Heart left ventricle (tissue), 16 donors: ENCODE data around the gene ZMIZ1. TPM values are rescaled to one million over a fixed set of nuclear protein-coding genes. Genes with fewer than 3 reads are reported as not detected.

Experiments
- ATAC-seq, 4 donors: fragments of 200-7000 bp; cut with Tn5 transposase; one replicate each; pipeline ENCODE4 v1.9.1; 2020 to 2022; ENCODE audit warnings: moderate library complexity in 4 of 4, mild to moderate bottlenecking in 3 of 4, moderate number of reproducible peaks in 1 of 4
- DNase-seq, 5 donors: peaks; one replicate each; pipeline ENCODE4 v3.0.0-alpha.2; 2020
- H3K27ac ChIP-seq, 12 donors: fragments of 200-600 bp; sonication (generic) in 4 of 12; one replicate each; pipeline versions ENCODE4 v1.5.0 to v1.8.0; 2016 to 2022; ENCODE audit warnings: mild to moderate bottlenecking in 2 of 12
- H3K27me3 ChIP-seq, 9 donors: fragments of 200-600 bp; sonication (generic) in 2 of 9; one replicate each; pipeline versions ENCODE4 v1.5.1 to v1.8.0; 2016 to 2022; ENCODE audit warnings: mild to moderate bottlenecking in 3 of 9
- H3K36me3 ChIP-seq, 9 donors: fragments of 200-600 bp; sonication (generic) in 2 of 9; one replicate each; pipeline versions ENCODE4 v1.5.0 to v1.8.0; 2018 to 2022; ENCODE audit warnings: mild to moderate bottlenecking in 2 of 9
- H3K4me1 ChIP-seq, 12 donors: fragments of 200-600 bp; sonication (generic) in 4 of 12; one replicate each; pipeline versions ENCODE4 v1.5.0 to v1.8.0; 2016 to 2022; ENCODE audit warnings: mild to moderate bottlenecking in 3 of 12
- H3K4me3 ChIP-seq, 12 donors: fragments of 200-600 bp; sonication (generic) in 4 of 12; one replicate each; pipeline versions ENCODE4 v1.5.0 to v1.8.0; 2017 to 2022; ENCODE audit warnings: mild to moderate bottlenecking in 9 of 12, moderate library complexity in 4 of 12
- H3K9me3 ChIP-seq, 12 donors: fragments of 200-600 bp; sonication (generic) in 4 of 12; one replicate each; pipeline versions ENCODE4 v1.5.0 to v1.8.0; 2016 to 2022; ENCODE audit warnings: mild to moderate bottlenecking in 1 of 12
- CTCF ChIP-seq, 12 donors: fragments of 200-600 bp; sonication (generic) in 4 of 12; IDR thresholded peaks; one replicate each; pipeline versions ENCODE4 v1.5.0 to v1.8.0; 2018 to 2022; ENCODE audit warnings: antibody characterized with exemption in 12 of 12, mild to moderate bottlenecking in 5 of 12
- POLR2A ChIP-seq, 2 donors: fragments of 450-650 bp; IDR thresholded peaks; one replicate each; pipeline ENCODE4 v1.6.1; 2017; ENCODE audit warnings: antibody characterized with exemption in 2 of 2, mild to moderate bottlenecking in 2 of 2, moderate library complexity in 2 of 2
- WGBS, 4 donors: extraction: QIAGEN DNeasy Blood & Tissue Kit in 2 of 4; methylation state at CpG; one replicate each; pipeline versions ENCODE4 v1.1.5 to v1.1.7; 2013 to 2018; 5-methylcytosine and 5-hydroxymethylcytosine counted together
- intact Hi-C, 10 donors: fragments of 100-400 bp; cut with DNase I; formaldehyde crosslinking; loops; one replicate each; pipeline versions ENCODE4 v1.11.1 to v1.14.2; 2022
- polyA plus RNA-seq, 2 donors: library from polyadenylated mRNA; stranded (reverse); fragments of 200-250 nt; gene quantifications; one replicate each; pipeline ENCODE4 v1.2.3, GENCODE V29; 2013
- total RNA-seq, 9 donors: library from RNA; depleted of rRNA in 2 of 9; stranded (reverse); fragments of >200 nt in 2 of 9; fragmentation: NEBNext Ultra II Directional in 3 of 9; extraction: Animal tissue kit (Norgen Biotek cat#: 25700) in 3 of 9; gene quantifications; one replicate each; pipeline versions ENCODE4 v1.1.0 to v1.2.4, GENCODE V29; 2016 to 2023
- donor health status: ischemic (EF 13 %, LVEDD 7.1; RV severe dilation, severe dysfunction).
- donor health status: healthy with polysubstance abuse.
- donor health status: DM: no; HTN: yes; CAD: no.
- donor health status: DM: no; HTN: no; CAD: no.
- donor health status: ischemic (EF 25% LVEDD 6.9; RV normal size, moderate dysfunction).
- donor health status: ischemic (EF 25% LVEDD 5.7; RV mildly dilated, moderate dysfunction).
- donor health status: healthy.
- donor health status: DM: yes; HTN: yes; CAD: no.
- donor health status: ischemic (EF 35%, LVEDD 5.7; RV mildly dilated, moderate dysfunction).
- donor health status: nonischemic (EF 11% LVEDD 7.7; RV severe dilation, severe dysfunction).
- donor health status: DM: yes; HTN: yes; CAD: no.
- donor health status: PGD.
- donor health status: ischemic (EF 29% LVEDD 5.4; RV normal size, mild dysfunction).
- donor health status: nonischemic (EF 23%, LVEDD 6.1; RV moderate dilation, normal function).

Gene ZMIZ1
- total and polyA plus RNA-seq, 11 donors = 19.7 to 75.4 (median 49.2) TPM

DNA sequence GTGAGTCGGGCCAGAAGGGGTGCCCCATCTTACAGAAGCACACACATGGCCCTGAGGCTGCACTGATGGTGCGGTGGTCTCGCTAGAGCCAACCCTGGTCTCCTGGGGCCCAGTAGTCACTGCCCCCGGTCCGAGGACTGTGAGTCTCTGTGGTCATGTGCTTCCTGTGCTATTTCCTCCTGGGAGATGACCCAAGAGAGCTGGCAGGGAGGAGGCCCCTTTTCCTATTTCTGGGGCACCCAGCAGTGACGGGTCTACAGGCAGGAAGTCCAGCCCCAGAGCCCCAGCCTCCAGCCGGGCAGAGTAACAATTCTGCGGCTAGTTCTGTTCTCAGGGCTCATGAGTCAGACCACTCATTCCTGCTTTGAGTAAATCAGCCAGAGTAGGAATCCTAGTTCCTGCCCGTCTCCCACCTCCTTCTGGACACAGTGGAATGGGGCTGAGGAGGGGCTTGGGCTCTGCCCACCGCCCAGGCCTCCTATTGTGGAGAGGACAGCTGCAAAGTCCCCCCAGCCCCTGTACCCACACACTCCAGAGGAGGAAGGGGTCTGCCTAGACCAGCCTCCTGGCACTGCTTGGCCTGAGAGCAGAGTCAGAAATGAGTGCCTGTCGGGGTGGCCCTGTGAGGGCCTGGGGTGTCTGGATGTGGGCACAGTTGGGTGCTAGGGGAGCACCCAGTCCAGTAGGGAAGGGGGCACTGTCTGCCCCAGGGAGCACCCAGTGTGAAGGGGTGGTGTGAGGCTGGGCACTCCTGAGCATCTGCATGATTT lies 198.0 kb downstream of the ZMIZ1 start:
- Histone ChIP-seq H3K9me3 (no peaks in the 10 kb centered on the region), H3K4me1 (peaks cover 28 to 100% (median 91%) of the 10 kb centered on the region in 12 donors), H3K4me3 (peak overlapping the region in 4 of 12 donors; percentile 1 to 21 (median 16)), H3K36me3 (peaks cover 0 to 20% (median 5%) of the 10 kb centered on the region in 9 donors), H3K27me3 (no peaks in the 10 kb centered on the region), H3K27ac (peak overlapping the region; percentile 25 to 95 (median 83))
- 29 to 41% (median 35%) methylated on average over 10 to 11 of the region's 11 CpGs for WGBS, 4 donors
- intact Hi-C loops = loop anchor here in 2 of 10 donors (2.0 to 5.0 kb wide), 2 partner anchors 20 to 44 kb away; no protein-coding TSS in a partner anchor
- TF ChIP-seq POLR2A (IDR thresholded peaks at IDR 0.05) (no peak), CTCF (IDR thresholded peaks at IDR 0.05) (no peak)
- DNase-seq (peak; percentile 78 to 91 (median 83)), ATAC-seq (peak; percentile 32 to 82 (median 66))

DNA sequence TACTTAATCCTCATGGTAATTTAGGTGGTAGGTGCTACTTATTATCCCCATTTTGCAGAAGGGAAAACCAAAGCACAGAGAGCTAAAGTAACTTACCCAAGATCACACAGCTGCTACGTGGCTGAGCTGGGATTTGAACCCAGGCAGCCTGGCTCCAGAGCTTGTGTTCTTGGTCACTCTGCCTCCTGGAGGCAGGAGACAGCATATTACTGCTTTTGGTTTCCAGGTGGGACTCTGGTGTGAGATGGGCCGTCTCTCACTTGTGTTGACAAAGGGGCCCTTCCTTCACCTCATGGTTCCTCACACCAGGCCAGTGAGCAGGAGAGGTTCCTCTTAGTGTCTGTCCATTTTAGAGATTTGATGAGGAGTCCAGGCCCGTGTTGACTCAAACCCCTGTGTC lies 198.7 kb downstream of the ZMIZ1 start:
- Histone ChIP-seq H3K27me3 (no peaks in the 10 kb centered on the region), H3K9me3 (no peaks in the 10 kb centered on the region), H3K4me1 (peaks cover 28 to 100% (median 92%) of the 10 kb centered on the region in 12 donors), H3K27ac (peak overlapping the region in 11 of 12 donors; percentile 74 to 95 (median 83)), H3K36me3 (peaks cover 0 to 16% (median 5%) of the 10 kb centered on the region in 9 donors), H3K4me3 (no peak overlapping the region)
- intact Hi-C loops = loop anchor here in 2 of 10 donors (2.0 to 5.0 kb wide), 2 partner anchors 21 to 45 kb away; no protein-coding TSS in a partner anchor
- TF ChIP-seq POLR2A (IDR thresholded peaks at IDR 0.05) = no peak
- no peak for TF ChIP-seq CTCF (IDR thresholded peaks at IDR 0.05)
- ATAC-seq = no peak
- 65 to 81% (median 75%) methylated on average over 3 of the region's 3 CpGs for WGBS, 4 donors
- no peak for DNase-seq

DNA sequence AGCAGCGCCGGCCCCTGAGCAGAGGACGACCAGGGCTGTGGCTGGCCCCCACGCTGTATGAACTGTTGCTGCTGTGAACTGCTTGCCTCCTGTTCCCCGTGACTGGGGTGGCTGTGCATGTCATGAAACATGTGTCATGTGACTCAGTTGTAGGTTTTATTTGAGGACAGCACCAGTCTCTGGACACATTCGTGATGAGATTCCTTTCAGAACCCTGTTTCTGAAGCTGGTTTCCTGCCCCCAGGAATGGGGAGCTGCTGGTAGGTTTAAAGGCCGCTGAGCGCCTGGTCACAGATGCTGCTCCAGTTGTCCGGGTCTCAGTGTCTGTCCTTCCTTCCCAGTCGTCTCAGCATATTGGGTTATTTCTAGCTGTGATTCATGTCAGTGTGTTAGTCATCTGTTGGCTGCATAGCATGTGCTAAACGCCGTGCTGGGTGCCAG lies 199.4 kb downstream of the ZMIZ1 start:
- DNase-seq = no peak
- Histone ChIP-seq H3K27ac (peak overlapping the region in 11 of 12 donors; percentile 2 to 95 (median 83)), H3K4me1 (peaks cover 28 to 100% (median 94%) of the 10 kb centered on the region in 12 donors), H3K36me3 (peaks cover 0 to 13% (median under 1%) of the 10 kb centered on the region in 9 donors), H3K27me3 (no peaks in the 10 kb centered on the region), H3K9me3 (no peaks in the 10 kb centered on the region), H3K4me3 (no peak overlapping the region)
- TF ChIP-seq CTCF (IDR thresholded peaks at IDR 0.05) (no peak), POLR2A (IDR thresholded peaks at IDR 0.05) (no peak)
- ATAC-seq = no peak
- intact Hi-C loops = loop anchor here in 1 of 10 donors (5.0 kb wide), 1 partner anchor 46 kb away; no protein-coding TSS in a partner anchor
- WGBS, 4 donors = 49 to 67% (median 60%) methylated on average over 7 to 12 of the region's 12 CpGs

DNA sequence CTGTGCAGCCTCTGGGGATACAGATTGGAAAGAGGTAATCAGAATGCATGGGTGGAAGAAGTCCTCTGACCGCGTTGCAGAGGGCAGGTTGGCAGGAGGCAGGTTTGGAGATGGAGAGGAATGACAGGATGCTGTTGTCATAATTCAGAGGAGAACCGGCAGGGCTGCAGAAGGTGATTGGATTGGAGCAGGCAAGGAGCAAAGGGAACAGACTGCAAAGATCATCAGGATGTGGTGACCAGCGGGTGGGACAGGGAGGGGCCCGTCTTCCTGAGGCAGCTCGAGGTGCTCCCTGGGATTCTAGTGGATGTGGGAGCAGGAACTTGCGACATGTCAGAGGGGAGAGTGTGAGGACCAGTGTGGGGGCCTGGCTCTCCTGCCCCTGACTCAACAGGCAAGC lies 200.0 kb downstream of the ZMIZ1 start:
- peaks cover 29 to 100% (median 96%) of the 10 kb centered on the region in 12 donors for H3K4me1 ChIP-seq
- H3K9me3 ChIP-seq = no peaks in the 10 kb centered on the region
- H3K36me3 ChIP-seq = peaks cover 0 to 13% (median 0%) of the 10 kb centered on the region in 9 donors
- WGBS, 4 donors = 52 to 67% (median 54%) methylated on average over 7 of the region's 7 CpGs
- no peaks in the 10 kb centered on the region for H3K27me3 ChIP-seq
- DNase-seq (no peak), ATAC-seq (peak in 1 of 4 donors; percentile 14)
- no peak overlapping the region for H3K4me3 ChIP-seq
- no peak for TF ChIP-seq CTCF (IDR thresholded peaks at IDR 0.05)
- TF ChIP-seq POLR2A (IDR thresholded peaks at IDR 0.05) = no peak
- H3K27ac ChIP-seq = peak overlapping the region in 8 of 12 donors; percentile 2 to 95 (median 83)
- intact Hi-C loops = loop anchor here in 1 of 10 donors (5.0 kb wide), 1 partner anchor 46 kb away; no protein-coding TSS in a partner anchor
